GM12891 (cell line): ENCODE data around the gene TEAD4.

Experiments
- DNase-seq: peaks from one replicate; pipeline ENCODE4 v3.0.0; 2011; ENCODE audit warnings: low spot score; ENCODE audit not compliant: insufficient read length
- FAIRE-seq: peaks from 2 replicates; lab custom pipeline; 2011; peaks lifted over from hg19 to GRCh38; lab: Jason Lieb, UNC
- PAX5 ChIP-seq: IDR thresholded peaks from 2 replicates; pipeline ENCODE4 v1.6.1; 2011; ENCODE audit warnings: low read length, moderate library complexity, mild to moderate bottlenecking; ENCODE audit not compliant: insufficient read depth, severe bottlenecking
- POLR2A ChIP-seq: IDR thresholded peaks from 2 replicates; pipeline ENCODE4 v1.6.1; 2011; ENCODE audit warnings: low read depth, low read length, control low read depth
- POLR2AphosphoS5 ChIP-seq: IDR thresholded peaks from 2 replicates; pipeline ENCODE4 v1.6.1; 2011; ENCODE audit warnings: low read depth, low read length, control low read depth
- POU2F2 ChIP-seq: IDR thresholded peaks from 2 replicates; pipeline ENCODE4 v1.6.1; 2011; ENCODE audit warnings: low read depth, mild to moderate bottlenecking, control low read depth, low read length, moderate library complexity
- SPI1 ChIP-seq: IDR thresholded peaks from 2 replicates; pipeline ENCODE4 v1.6.1; 2011; ENCODE audit warnings: low read depth, low read length, control low read depth
- TAF1 ChIP-seq: IDR thresholded peaks from 2 replicates; pipeline ENCODE4 v1.6.1; 2011; ENCODE audit warnings: low read depth, low read length, control low read depth

The TEAD4 gene

GRCh38 chr12:3009780-3010179 is 50.6 kb downstream of the TEAD4 start:
- DNase-seq (no peak), FAIRE-seq (no peak)
- TF ChIP-seq POLR2AphosphoS5 (no peak), POLR2A (no peak), TAF1 (no peak), SPI1 (no peak), POU2F2 (no peak), PAX5 (no peak)

DNA sequence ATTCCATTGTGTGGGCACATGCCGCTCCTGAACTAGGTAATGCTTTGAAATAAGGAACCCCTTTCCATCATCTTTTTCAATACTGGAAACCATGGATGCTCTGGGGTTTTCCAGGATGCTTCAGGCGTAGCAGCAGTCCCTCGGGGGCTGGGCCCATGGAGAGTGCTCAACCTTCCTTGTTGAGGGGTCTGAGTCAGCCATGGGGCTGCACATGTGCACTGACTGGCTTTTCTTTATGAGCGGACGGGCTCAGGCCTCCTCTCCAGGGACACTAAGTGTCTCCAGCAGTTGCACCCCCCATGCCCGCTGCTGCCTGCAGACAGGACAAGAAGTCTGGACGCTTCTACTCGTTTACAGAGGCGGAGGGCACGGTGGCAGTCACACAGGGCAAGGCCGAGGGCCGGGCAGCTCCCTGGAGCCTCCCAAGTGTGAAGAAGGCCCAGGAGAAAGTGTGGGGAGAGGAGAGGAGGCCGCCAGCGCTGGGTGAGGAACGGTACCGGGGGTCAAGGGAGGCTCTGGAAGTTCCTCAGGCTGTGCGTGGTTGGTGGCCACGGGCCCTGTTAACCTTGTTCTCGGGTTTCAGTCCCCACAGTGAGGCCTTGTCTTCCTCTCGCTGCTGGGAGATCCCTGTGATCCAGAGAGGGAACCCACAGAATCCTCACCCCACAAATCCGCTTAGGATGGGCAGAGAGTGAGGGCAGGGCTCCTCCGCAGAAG is 51.2 kb downstream of the TEAD4 start:
- no peak for TF ChIP-seq POLR2A
- no peak for TF ChIP-seq TAF1
- no peak for TF ChIP-seq SPI1
- TF ChIP-seq POU2F2, result no peak
- no peak for TF ChIP-seq POLR2AphosphoS5
- TF ChIP-seq PAX5, result no peak
- DNase-seq, result no peak
- FAIRE-seq, result no peak

DNA sequence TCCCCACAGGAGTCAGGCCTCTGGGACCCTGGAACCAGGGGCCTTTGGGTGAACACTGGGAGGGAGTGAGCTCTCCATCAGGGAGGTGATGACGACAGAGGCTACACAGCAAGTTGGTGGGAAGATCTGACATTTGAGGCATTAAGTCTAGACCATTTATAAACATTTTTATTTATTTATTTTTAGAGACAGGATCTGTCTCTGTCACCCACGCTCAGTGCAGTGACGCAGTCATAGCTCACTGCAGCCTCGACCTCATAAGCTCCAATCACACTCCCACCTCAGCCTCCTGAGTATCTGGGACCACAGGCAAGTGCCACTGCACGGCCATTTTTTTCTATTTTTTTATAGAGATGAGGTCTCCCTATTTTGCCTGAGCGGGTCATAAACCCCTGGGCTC is 53.6 kb downstream of the TEAD4 start:
- DNase-seq (no peak), FAIRE-seq (no peak)
- TF ChIP-seq SPI1 (no peak), POLR2AphosphoS5 (no peak), POLR2A (no peak), POU2F2 (no peak), TAF1 (no peak), PAX5 (no peak)

GRCh38 chr12:3014641-3015040 is 55.4 kb downstream of the TEAD4 start:
- TF ChIP-seq POU2F2 (no peak), POLR2A (no peak), TAF1 (no peak), SPI1 (no peak), PAX5 (no peak), POLR2AphosphoS5 (no peak)
- no peak for DNase-seq
- no peak for FAIRE-seq

DNA sequence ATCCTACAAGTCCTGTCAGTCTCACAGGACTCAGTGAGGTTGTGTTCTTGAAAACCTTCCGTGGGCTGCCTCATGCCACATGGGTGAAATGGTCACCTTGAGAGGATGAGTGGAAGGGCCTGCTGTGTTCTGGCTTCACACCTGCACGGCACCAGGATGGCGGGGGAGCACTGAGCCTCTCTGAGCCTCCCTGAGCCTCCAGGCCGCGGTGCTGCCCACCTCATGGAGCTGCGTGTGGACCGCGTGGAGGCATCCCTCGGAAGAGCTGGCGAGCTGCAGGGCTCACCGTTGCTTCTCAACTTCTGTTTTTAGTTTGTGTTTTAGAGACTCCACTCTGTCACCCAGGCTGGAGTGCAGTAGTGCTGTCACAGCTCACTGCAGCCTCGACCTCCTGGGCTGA is 56.2 kb downstream of the TEAD4 start:
- FAIRE-seq (no peak), DNase-seq (no peak)
- TF ChIP-seq POLR2A, result no peak
- no peak for TF ChIP-seq POLR2AphosphoS5
- no peak for TF ChIP-seq SPI1
- TF ChIP-seq POU2F2, result no peak
- TF ChIP-seq TAF1, result no peak
- no peak for TF ChIP-seq PAX5

DNA sequence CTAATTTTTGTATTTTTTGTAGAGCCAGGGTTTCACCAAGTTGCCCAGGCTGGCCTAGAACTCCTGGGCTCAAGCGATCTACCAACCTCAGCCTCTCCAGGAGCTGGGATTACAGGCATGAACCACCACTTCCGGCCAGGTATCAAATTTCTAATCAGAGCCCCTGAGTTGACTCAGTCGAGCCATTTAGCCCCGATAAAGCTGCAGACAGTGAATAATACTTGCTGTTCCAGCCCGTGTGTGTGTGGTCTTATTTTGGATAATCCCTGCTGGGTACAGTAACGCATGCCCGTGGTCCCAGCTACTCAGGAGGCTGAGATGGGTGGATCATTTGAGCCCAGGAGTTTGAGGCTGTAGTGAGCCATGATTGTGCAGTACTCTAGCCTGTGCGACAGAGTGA is 57.0 kb downstream of the TEAD4 start:
- DNase-seq, result no peak
- TF ChIP-seq TAF1 (no peak), PAX5 (no peak), SPI1 (no peak), POLR2AphosphoS5 (no peak), POLR2A (no peak), POU2F2 (no peak)
- no peak for FAIRE-seq

DNA sequence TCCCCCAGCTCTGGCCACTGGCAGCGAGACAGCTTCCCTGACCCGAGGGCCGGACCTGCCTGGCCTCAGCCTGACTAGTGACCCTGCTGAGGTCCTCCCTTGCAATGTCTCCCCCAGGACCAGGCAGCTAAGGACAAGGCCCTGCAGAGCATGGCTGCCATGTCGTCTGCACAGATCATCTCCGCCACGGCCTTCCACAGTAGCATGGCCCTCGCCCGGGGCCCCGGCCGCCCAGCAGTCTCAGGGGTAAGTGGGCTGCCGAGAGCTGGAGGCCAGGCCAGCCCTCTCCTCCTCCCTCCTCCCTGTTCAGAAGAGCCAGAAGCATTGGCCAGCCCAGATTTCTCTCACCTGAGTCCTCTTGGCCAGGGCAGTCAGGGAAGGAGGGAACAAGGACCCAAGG is 58.1 kb downstream of the TEAD4 start:
- no peak for FAIRE-seq

DNA sequence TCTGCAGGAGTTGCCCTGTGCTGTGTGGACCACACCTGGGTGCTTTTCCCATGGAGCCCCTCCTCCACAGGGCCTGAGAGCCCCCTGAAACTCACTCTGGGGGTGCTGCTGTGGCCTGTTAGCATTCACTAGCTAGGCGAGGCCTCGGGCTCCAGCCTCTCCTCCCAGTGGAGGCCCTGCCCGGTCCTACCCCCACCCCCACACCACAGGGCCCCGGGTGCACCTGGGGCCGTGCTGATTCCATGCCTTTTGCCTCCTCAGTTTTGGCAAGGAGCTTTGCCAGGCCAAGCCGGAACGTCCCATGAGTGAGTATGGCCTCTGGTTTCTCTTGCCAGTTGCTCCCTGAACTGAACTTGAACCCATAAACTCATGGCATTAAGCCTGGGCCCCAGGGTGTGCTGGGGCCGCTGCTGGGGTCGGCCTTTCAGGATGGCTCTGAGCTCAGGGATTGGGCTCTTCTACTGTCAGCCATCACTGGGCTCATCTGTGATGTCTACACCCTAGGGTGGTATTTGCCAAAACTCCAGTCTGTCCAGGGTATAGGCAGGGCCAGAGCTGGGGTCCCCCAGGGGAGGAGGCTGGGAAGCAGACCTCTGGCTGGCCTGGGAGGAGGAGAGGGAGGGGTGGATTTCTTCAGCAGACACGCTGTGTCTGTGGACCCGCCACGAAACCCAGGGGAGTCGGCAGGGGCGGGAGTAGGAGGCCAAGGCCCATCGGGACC is 59.2 kb downstream of the TEAD4 start:
- FAIRE-seq, result no peak

More for the DNA sequence above, 58.1 kb downstream of the TEAD4 start:
- DNase-seq, result no peak
- TF ChIP-seq POU2F2 (no peak), POLR2AphosphoS5 (no peak), TAF1 (no peak), POLR2A (no peak), SPI1 (no peak), PAX5 (no peak)

DNA sequence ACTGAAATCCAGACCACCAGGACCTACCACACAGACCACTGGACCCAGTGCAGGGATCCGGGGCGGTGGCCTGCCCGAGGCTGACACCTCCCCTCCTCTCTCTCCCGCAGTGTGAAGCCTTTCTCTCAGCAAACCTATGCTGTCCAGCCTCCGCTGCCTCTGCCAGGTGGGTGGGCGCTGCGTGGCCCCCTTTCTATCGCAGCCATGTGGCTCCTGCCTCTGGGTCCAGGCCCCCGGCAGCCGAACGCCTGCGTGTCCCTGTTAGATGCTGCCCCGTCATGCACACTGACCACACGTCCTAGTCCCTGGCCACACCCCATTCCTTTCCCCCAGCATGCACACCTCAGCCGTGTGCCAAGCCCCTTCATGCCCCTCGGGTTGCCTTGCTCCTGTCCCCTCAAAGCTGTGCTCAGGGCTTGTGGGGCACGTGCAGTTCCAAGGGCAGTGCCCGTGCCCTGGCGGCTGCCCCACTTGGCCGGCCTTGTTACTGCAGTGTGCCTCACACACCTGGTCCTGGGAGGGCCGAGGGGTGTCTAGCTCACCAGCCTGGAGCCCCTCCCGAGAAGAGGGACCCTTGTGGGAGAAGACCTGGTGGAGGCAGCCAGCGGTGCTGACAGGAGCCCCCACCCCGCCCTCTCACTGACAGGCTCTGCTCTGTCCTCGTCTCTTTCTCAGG is 59.9 kb downstream of the TEAD4 start:
- FAIRE-seq, result no peak
- no peak for DNase-seq
- TF ChIP-seq PAX5, result no peak
- no peak for TF ChIP-seq POLR2AphosphoS5
- no peak for TF ChIP-seq POU2F2
- no peak for TF ChIP-seq TAF1
- TF ChIP-seq POLR2A, result no peak
- no peak for TF ChIP-seq SPI1

More for the DNA sequence above, 59.2 kb downstream of the TEAD4 start:
- no peak for TF ChIP-seq TAF1
- TF ChIP-seq PAX5, result no peak
- no peak for TF ChIP-seq POLR2AphosphoS5
- TF ChIP-seq SPI1, result no peak
- no peak for TF ChIP-seq POU2F2
- TF ChIP-seq POLR2A, result no peak
- no peak for DNase-seq
